ENCODE measurements around the gene CHST15. TPM values are rescaled to one million over a fixed set of nuclear protein-coding genes. Genes with fewer than 3 reads are reported as not detected.

The CHST15 gene
- total and polyA plus RNA-seq, 2 of the 4 experiments (the other 2 are of a cell fraction): 0.14 to 0.18 TPM

DNA sequence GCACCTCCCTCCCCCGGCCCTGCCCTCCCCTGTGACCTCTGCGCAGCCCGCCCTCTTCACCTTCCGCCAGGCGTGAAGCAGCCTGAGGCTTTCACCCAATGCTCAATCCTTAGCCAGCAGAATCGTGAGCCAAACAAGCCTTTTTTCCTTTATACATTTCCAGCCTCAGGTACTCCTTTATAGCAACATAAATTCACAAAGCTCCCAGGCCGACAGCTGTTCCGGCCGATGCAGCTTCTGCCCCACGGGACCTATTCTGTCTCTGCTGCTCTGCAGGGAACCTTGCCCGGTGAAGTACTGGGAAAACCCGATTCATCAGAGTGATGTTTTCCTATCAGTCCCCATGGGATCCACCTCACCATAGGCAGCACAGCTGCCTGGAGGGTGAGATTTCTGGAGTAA is 87.4 kb downstream of the CHST15 start:
- Histone ChIP-seq H4K20me1 (ENCODE audit: insufficient read depth, low read length) (no peaks in the 10 kb centered on the region), H3K14ac (replicated peaks; ENCODE audit: low read depth, low read length) (no peak overlapping the region), H3K18ac (ENCODE audit: low read depth, low read length) (no peak overlapping the region), H2AK5ac (ENCODE audit: low read depth, low read length) (no peak overlapping the region), H2AK9ac (replicated peaks; ENCODE audit: low read depth, low read length, poor library complexity) (no peak overlapping the region), H3K4me3 (ENCODE audit: insufficient read depth, low read depth, low read length) (no peak overlapping the region), H2BK120ac (ENCODE audit: low read depth, low read length) (no peak overlapping the region), H3K27me3 (ENCODE audit: control insufficient read depth, insufficient read depth, low read length) (no peaks in the 10 kb centered on the region), H2AFZ (replicated peaks; ENCODE audit: low read length, poor library complexity) (no peak overlapping the region), H3K4me2 (ENCODE audit: low read depth, low read length) (no peak overlapping the region), H4K5ac (ENCODE audit: low read depth, low read length) (no peak overlapping the region), H3K4ac (ENCODE audit: low read depth, low read length) (no peak overlapping the region), H3K79me1 (ENCODE audit: low read depth in 1 of 2, low read length in 2 of 2) (no peaks in the 10 kb centered on the region), H2BK20ac (ENCODE audit: low read depth, low read length) (no peak overlapping the region), H3K23ac (ENCODE audit: low read depth, low read length) (no peak overlapping the region), H2BK15ac (ENCODE audit: low read depth, low read length) (no peak overlapping the region), H3K9me1 (ENCODE audit: insufficient read depth, low read length) (no peaks in the 10 kb centered on the region), H4K91ac (ENCODE audit: insufficient read depth, low read depth, low read length) (no peak overlapping the region), H3K4me1 (ENCODE audit: control insufficient read depth, insufficient read depth, low read length) (no peaks in the 10 kb centered on the region), H3K9ac (ENCODE audit: low read depth, low read length) (no peak overlapping the region), H3K36me3 (ENCODE audit: control insufficient read depth, insufficient read depth, low read length) (no peaks in the 10 kb centered on the region), H3K56ac (ENCODE audit: extremely low read depth, insufficient read depth, low read length) (no peak overlapping the region), H3K9me3 (ENCODE audit: control insufficient read depth, insufficient read depth, low read length) (no peaks in the 10 kb centered on the region), H2BK5ac (ENCODE audit: low read depth, low read length, poor library complexity, severe bottlenecking) (no peak overlapping the region), H3K27ac (ENCODE audit: insufficient read depth, low read length) (no peak overlapping the region), H4K8ac (ENCODE audit: low read depth in 2 of 2, low read length in 2 of 2) (no peak overlapping the region)
- CTCF ChIA-PET: no interaction called here
- TF ChIP-seq MXI1 (IDR thresholded peaks at IDR 0.05; ENCODE audit: borderline replicate concordance, low read depth, low read length) (no peak), SMC3 (IDR thresholded peaks at IDR 0.05; ENCODE audit: low read depth, low read length) (no peak), RFX5 (IDR thresholded peaks at IDR 0.05; ENCODE audit: low read depth, low read length) (no peak), POLR2A (IDR thresholded peaks at IDR 0.05; ENCODE audit: low read depth, low read length) (no peak), RAD21 (IDR thresholded peaks at IDR 0.05; ENCODE audit: low read length) (no peak)
- intact Hi-C loops (cut with micrococcal nuclease) (no loop called here), dilution Hi-C loops (cut with HindIII; ENCODE audit: low sequenced_read_pairs, unreplicated experiment) (no loop called here), in situ Hi-C loops (cut with MboI; ENCODE audit: low sequenced_read_pairs) (no loop called here)
- no TSS peak for BruUV-seq (replicated peaks)
- ATAC-seq (ENCODE audit: low read depth) (no peak), DNase-seq (no peak)
- POLR2A ChIA-PET (ENCODE audit: unreplicated experiment): no interaction called here
- 92% methylated on average over 2 of the region's 12 CpGs; no CpG with 5 or more reads in 1 of the 2 experiments for WGBS, 2 experiments (ENCODE audit: extremely low coverage in 2 of 2, insufficient read length in 1 of 2)

Data from IMR-90 (cell line).